ENCODE results near the gene MYL9. TPM values are rescaled to one million over a fixed set of nuclear protein-coding genes. Genes with fewer than 3 reads are reported as not detected.
A peak's percentile ranks its signal among the peaks of the same experiment; 100 is the strongest.

MYL9 gene
- total and polyA plus RNA-seq, 2 donors (not counting 1 experiment from before 2014, with no cell fraction given), result 0.78 to 3.5 TPM

- TF ChIP-seq CTCF (IDR thresholded peaks at IDR 0.05) (no peak), EZH2 (IDR thresholded peaks at IDR 0.05; ENCODE audit: borderline replicate concordance, insufficient read depth, low read depth, low read length, poor library complexity, severe bottlenecking) (no peak)
- H3K9ac ChIP-seq (ENCODE audit: low read length), result no peak overlapping the region
- CTCF ChIA-PET, result interaction anchor here (0.7 kb wide), 1 partner anchor 16 kb away, joined by 3 read pairs; no protein-coding TSS in a partner anchor
- no peaks in the 10 kb centered on the region for H3K9me3 ChIP-seq (ENCODE audit: control extremely low read depth in 1 of 3, control insufficient read depth in 2 of 3, insufficient read depth in 1 of 3, low read length in 2 of 3)
- H2AFZ ChIP-seq (ENCODE audit: insufficient read depth, low read depth, low read length, poor library complexity, severe bottlenecking), result no peak overlapping the region
- H3K9me3 Mint-ChIP-seq (ENCODE audit: insufficient read depth), result no peaks in the 10 kb centered on the region
- 100% methylated on average over 1 of the region's 2 CpGs for WGBS (ENCODE audit: insufficient coverage)
- H3K27me3 ChIP-seq (replicated peaks in 1 of 4; ENCODE audit: control extremely low read depth in 1 of 4, control insufficient read depth in 3 of 4, insufficient read depth in 4 of 4, low read length in 3 of 4), result no peaks in the 10 kb centered on the region
- peaks cover 2 to 60% of the 10 kb centered on the region in 2 experiments for H3K36me3 ChIP-seq (replicated peaks in 1 of 2; ENCODE audit: control extremely low read depth in 1 of 2, control insufficient read depth in 1 of 2, extremely low read depth in 1 of 2, insufficient read depth in 2 of 2, low read length in 1 of 2)
- peaks cover 24% of the 10 kb centered on the region for H3K4me1 Mint-ChIP-seq
- intact Hi-C loops (cut with micrococcal nuclease), result no loop called here
- peak overlapping the region; percentile 38 for H3K27ac Mint-ChIP-seq
- no peak overlapping the region for H3K4me3 Mint-ChIP-seq
- H4K20me1 ChIP-seq (ENCODE audit: control insufficient read depth, insufficient read depth, low read length, poor library complexity, severe bottlenecking), result peaks cover 71% of the 10 kb centered on the region
- no peak overlapping the region for H3K4me3 ChIP-seq (ENCODE audit: control extremely low read depth in 1 of 5, extremely low read depth in 1 of 5, insufficient read depth in 1 of 5, low read depth in 2 of 5, low read length in 4 of 5)
- no peaks in the 10 kb centered on the region for H3K27me3 Mint-ChIP-seq
- peaks cover 13 to 15% of the 10 kb centered on the region in 2 donors for H3K4me1 ChIP-seq (ENCODE audit: control insufficient read depth in 2 of 2, insufficient read depth in 2 of 2, low read length in 2 of 2)
- no peak overlapping the region for H3K27ac ChIP-seq (ENCODE audit: low read length in 2 of 2)
- no peak overlapping the region for H3K4me2 ChIP-seq (replicated peaks; ENCODE audit: low read depth, low read length, poor library complexity, severe bottlenecking)
- POLR2A ChIA-PET, result interaction anchor here (1.4 kb wide), 1 partner anchor 9 kb away, joined by 4 read pairs; no protein-coding TSS in a partner anchor
- peaks cover 77% of the 10 kb centered on the region for H3K79me2 ChIP-seq (ENCODE audit: control insufficient read depth, insufficient read depth, low read length)
- no peak for DNase-seq
- ATAC-seq (ENCODE audit: low read depth), result no peak
Measured at GRCh38 chr20:36579996-36580545, 38.8 kb downstream of the MYL9 start.

- ChIA-PET POLR2A (interaction anchor here (0.8 kb wide), 1 partner anchor 8 kb away, joined by 4 read pairs; no protein-coding TSS in a partner anchor), CTCF (no interaction called here)
- H3K4me1 Mint-ChIP-seq, result peaks cover 12% of the 10 kb centered on the region
- peak overlapping the region in 1 of 2 donors; percentile 2 for H3K27ac ChIP-seq (ENCODE audit: low read length in 2 of 2)
- no peaks in the 10 kb centered on the region for H3K27me3 Mint-ChIP-seq
- intact Hi-C loops (cut with micrococcal nuclease), result no loop called here
- H3K4me1 ChIP-seq (ENCODE audit: control insufficient read depth in 2 of 2, insufficient read depth in 2 of 2, low read length in 2 of 2), result no peaks in the 10 kb centered on the region
- no peak overlapping the region for H2AFZ ChIP-seq (ENCODE audit: insufficient read depth, low read depth, low read length, poor library complexity, severe bottlenecking)
- 83% methylated on average over 2 of the region's 4 CpGs for WGBS (ENCODE audit: insufficient coverage)
- TF ChIP-seq EZH2 (IDR thresholded peaks at IDR 0.05; ENCODE audit: borderline replicate concordance, insufficient read depth, low read depth, low read length, poor library complexity, severe bottlenecking) (no peak), CTCF (IDR thresholded peaks at IDR 0.05) (no peak)
- no peak overlapping the region for H3K9ac ChIP-seq (ENCODE audit: low read length)
- no peaks in the 10 kb centered on the region for H3K9me3 Mint-ChIP-seq (ENCODE audit: insufficient read depth)
- H4K20me1 ChIP-seq (ENCODE audit: control insufficient read depth, insufficient read depth, low read length, poor library complexity, severe bottlenecking), result peaks cover 58% of the 10 kb centered on the region
- no peak for ATAC-seq (ENCODE audit: low read depth)
- no peaks in the 10 kb centered on the region for H3K27me3 ChIP-seq (replicated peaks in 1 of 4; ENCODE audit: control extremely low read depth in 1 of 4, control insufficient read depth in 3 of 4, insufficient read depth in 4 of 4, low read length in 3 of 4)
- peak overlapping the region; percentile 37 for H3K27ac Mint-ChIP-seq
- no peak overlapping the region for H3K4me3 Mint-ChIP-seq
- H3K9me3 ChIP-seq (ENCODE audit: control extremely low read depth in 1 of 3, control insufficient read depth in 2 of 3, insufficient read depth in 1 of 3, low read length in 2 of 3), result no peaks in the 10 kb centered on the region
- H3K36me3 ChIP-seq (replicated peaks in 1 of 2; ENCODE audit: control extremely low read depth in 1 of 2, control insufficient read depth in 1 of 2, extremely low read depth in 1 of 2, insufficient read depth in 2 of 2, low read length in 1 of 2), result peaks cover 8 to 78% of the 10 kb centered on the region in 2 experiments
- no peak overlapping the region for H3K4me3 ChIP-seq (ENCODE audit: control extremely low read depth in 1 of 5, extremely low read depth in 1 of 5, insufficient read depth in 1 of 5, low read depth in 2 of 5, low read length in 4 of 5)
- no peak overlapping the region for H3K4me2 ChIP-seq (replicated peaks; ENCODE audit: low read depth, low read length, poor library complexity, severe bottlenecking)
- peak; percentile 10 for DNase-seq
- peaks cover 60% of the 10 kb centered on the region for H3K79me2 ChIP-seq (ENCODE audit: control insufficient read depth, insufficient read depth, low read length)
Measured at GRCh38 chr20:36582322-36582721, 41.0 kb downstream of the MYL9 start.

Data from B cell (primary cell).